HT1080 (cell line): ENCODE measurements around the gene NADSYN1. TPM values are rescaled to one million over a fixed set of nuclear protein-coding genes. Genes with fewer than 3 reads are reported as not detected.
"Not testable (repeated sequence)": the region's sequence is repeated elsewhere in the genome, so short reads cannot be mapped to it uniquely, and the experiment has no call there.

ENCODE experiments used
- DNase-seq: peaks from one replicate; pipeline ENCODE4 v3.0.0-alpha.2; 2015; ENCODE audit warnings: low read depth
- polyA plus RNA-seq, 2 experiments: library from polyadenylated mRNA; depleted of rRNA; stranded (reverse); fragments of >200 nt; gene quantifications; 2 replicates each; pipeline ENCODE4 v1.2.3, GENCODE V29; 2015
- total RNA-seq: library from RNA; depleted of rRNA; stranded (reverse); fragments of >200 nt; shearing (Covaris generic); gene quantifications from 2 replicates; pipeline ENCODE4 v1.2.3, GENCODE V29; 2014; rRNA removed

NADSYN1 gene
- total RNA-seq, result 27.1 and 35.6 TPM in 2 replicates
- polyA plus RNA-seq (2015; cell fraction: cytosol; rRNA removed), result 20.5 and 21.7 TPM in 2 replicates
- polyA plus RNA-seq (2015; cell fraction: nucleus; rRNA removed), result 103 and 110 TPM in 2 replicates

GRCh38 chr11:71453037-71453917 is at the start of gene NADSYN1:
Gene NADSYN1, plus strand, starts transcription at chr11:71453203. Its CDS starts 94 bp downstream, at chr11:71453297.
- DNase-seq, result peak; percentile 87

GRCh38 chr11:71404209-71404608 is 48.8 kb upstream of the NADSYN1 start:
- no peak for DNase-seq

DNA sequence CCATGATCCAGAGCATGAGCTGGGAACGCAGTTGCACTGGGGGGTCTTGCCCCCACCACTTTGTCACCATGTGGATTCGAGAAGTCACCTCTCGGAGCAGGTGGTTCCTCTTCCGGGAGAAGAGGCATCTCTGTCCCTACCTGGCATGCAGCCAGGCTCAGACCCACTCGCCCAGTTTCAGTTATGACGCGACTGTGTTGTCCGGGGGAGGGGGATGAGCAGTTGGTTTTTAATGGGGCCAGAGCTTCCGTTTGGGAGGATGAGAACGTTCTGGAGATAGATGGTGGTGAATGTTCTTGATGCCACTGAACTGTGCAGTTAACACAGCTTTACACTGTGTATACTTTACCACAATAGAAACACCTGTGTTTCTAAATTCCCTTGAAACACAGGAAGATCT is 46.3 kb upstream of the NADSYN1 start:
- DNase-seq, result no peak

DNA sequence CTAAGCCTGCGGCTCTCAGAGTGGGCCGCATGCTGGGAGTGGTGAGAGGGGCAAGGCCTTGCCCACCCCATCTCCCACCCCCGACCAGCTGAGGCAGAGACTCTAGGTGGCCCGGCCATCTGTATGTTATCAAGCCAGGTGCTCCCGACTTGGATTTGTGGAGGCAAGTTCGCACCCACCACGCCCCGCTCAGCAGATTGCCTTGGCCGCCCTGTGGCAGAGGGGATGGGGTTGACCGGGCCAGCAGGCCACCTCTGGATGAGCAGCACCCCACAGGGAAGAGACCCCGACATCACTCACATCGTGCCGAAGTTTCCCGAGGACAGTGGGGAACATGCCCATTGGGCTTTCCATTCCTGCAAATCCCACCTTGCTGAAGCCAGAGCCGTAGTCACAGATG is 45.6 kb upstream of the NADSYN1 start:
- no peak for DNase-seq

- no peak for DNase-seq
Observed at GRCh38 chr11:71408826-71409225, 44.2 kb upstream of the NADSYN1 start.

GRCh38 chr11:71410363-71410966 is 42.5 kb upstream of the NADSYN1 start:
- no peak for DNase-seq

DNA sequence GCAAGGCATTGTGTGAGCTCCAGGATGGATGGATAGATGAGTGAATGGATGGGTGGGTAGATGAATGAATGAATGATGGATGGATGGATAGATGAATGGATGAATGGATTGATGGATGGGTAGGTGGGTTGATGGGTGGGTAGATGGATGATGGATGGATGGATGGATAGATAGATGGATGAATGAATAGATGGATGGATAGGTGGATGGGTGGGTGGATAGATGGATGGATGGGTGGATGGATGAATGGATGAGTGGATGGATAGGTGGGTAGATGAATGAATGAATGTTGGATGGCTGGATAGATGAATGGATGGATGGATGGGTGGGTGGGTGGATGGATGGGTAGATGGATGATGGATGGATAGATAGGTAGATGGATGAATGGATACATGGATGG is 38.4 kb upstream of the NADSYN1 start:
- DNase-seq, result no peak

- no peak for DNase-seq
Observed at GRCh38 chr11:71418643-71419042, 34.4 kb upstream of the NADSYN1 start.

GRCh38 chr11:71420455-71421241 is 32.4 kb upstream of the NADSYN1 start:
- DNase-seq, result peak; percentile 48

GRCh38 chr11:71421392-71421950 is 31.5 kb upstream of the NADSYN1 start:
- no peak for DNase-seq

DNA sequence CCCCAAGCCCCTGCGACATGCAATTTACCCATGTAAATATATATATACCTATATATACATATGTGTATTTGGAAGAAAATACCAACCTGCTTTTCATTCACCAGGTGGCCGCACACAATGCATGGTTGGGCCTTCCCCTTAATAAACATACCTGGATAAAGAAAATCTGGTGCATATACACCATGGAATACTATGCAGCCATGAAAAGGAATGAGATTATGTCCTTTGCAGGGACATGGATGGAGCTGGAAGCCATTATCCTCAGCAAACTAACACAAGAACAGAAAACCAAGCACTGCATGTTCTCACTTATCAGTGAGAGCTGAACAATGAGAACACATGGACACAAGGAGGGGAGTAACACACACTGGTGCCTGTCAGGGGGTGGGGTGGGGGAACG is 30.7 kb upstream of the NADSYN1 start:
- DNase-seq, result not testable (repeated sequence)

DNA sequence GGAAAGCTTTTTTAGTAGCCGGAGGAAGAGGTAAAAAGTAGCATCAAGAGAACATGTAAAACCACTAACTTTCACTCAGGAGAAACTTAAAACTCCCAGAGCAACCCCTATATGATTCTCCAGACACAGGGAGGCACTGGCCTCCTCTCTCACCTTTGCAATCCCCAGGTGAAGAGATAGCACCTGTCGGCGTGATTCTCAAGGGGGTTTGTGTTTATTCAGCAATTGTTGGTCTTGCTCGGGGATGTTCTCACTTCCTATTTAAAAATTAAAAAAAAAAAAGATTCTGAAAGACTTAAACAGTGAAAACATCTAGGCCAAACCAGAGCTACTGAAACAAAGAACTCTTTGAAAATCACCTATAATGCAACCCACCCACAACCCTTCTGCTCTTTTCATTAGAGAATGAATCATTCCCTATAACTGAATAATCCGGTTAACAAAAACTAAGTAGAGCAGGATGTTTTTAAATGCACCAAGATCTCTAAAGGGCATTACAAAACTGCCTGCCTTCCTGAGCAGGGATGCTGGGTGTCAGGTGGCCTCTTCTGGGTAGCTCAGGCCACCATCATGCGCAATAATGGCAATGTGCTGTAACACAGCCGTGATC is 29.7 kb upstream of the NADSYN1 start:
- DNase-seq, result peak; percentile 30

DNA sequence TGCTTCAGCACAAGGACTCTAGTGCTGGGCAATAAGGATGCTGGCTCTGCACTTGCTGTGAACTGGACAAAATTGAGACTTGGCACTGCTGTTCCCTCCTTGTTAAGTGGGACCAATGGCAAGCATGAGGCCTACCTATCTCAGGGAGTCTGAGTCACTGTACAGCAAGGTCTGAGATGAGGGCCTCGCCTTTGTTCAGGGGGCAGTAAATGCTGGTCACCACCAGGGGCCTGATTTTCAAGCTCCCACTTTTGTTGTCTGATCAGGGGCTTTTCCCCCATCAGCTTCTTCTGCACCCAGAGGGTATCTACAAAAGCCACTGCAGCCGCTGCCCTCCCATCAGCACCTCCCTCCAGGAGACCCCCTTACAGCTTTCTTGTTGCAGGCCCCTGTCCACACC is 27.6 kb upstream of the NADSYN1 start:
- no peak for DNase-seq

DNA sequence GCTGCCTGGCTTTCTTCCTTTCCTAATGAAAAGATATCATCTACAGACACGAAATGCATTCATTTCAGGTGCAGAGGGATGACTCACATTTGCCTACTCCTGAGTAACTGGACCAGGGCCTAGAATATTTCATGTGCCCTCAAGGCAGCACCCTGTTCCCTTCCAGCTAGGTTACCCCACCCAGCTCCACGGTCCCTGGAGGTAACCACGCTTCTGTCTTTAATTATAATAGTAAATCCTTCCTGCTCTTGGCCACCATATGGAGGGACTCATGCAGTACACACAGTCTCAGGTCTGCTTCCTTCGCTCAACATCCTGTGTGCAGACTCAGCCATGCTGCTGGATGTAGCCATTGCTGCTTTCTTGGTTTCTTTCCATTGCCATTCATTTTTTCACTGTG is 27.1 kb upstream of the NADSYN1 start:
- DNase-seq, result no peak

GRCh38 chr11:71426413-71426812 is 26.6 kb upstream of the NADSYN1 start:
- DNase-seq, result no peak

GRCh38 chr11:71428861-71429435 is 24.1 kb upstream of the NADSYN1 start:
- DNase-seq, result no peak

GRCh38 chr11:71429701-71430100 is 23.3 kb upstream of the NADSYN1 start:
- DNase-seq, result no peak

DNA sequence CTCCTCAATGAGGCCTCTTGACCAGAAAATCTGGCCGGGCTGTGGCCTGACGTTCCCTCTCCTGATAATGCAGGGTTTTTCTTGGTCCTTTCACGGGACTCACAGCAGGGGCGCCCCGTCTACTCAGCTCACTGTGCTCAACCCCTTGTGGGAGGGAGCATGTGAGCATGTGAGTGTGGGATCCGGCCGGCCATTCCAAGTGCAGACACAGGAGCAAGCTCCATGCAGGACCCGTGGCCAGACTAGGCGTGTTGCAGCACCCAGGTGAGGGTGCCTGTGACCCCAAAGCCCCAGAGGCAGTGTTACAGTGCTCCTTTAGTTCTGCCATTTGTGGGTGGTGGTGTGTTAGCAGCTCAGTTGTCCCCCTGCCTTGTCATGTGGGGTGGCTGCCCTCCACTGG is 22.8 kb upstream of the NADSYN1 start:
- no peak for DNase-seq

DNA sequence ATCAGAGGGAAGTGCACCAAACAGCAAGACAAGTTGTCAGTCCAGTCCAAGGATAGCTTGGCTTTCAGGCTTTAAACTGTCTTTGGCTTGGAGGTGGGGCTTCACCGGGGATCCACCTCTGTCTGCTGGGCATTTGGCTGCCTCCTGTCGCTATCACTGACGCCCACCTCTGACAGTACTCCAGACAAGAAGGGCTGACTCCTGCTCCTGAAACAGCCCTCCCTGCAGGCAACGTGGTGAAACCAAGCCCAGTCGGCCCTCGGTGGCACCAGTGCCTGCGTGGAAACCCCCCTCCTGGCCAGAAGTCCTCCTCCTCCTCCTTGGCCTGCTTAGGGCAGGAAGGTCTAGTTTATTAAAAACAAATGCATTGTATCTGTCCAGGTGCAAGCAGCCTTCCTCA is 21.7 kb upstream of the NADSYN1 start:
- no peak for DNase-seq

GRCh38 chr11:71432761-71433647 is 20.0 kb upstream of the NADSYN1 start:
- DNase-seq, result no peak
